NCI-H82 treated with DMSO at 0.1 percent for 48 hours (cell line): ENCODE results near the gene HEG1.
A peak's percentile ranks its signal among the peaks of the same experiment; 100 is the strongest.
"Not testable (repeated sequence)": the region's sequence is repeated elsewhere in the genome, so short reads cannot be mapped to it uniquely, and the experiment has no call there.

Source experiments
- DNase-seq: peaks from one replicate; lab custom pipeline; 2025; ENCODE audit not compliant: unreplicated experiment; lab: John Stamatoyannopoulos, UW

HEG1 gene

DNA sequence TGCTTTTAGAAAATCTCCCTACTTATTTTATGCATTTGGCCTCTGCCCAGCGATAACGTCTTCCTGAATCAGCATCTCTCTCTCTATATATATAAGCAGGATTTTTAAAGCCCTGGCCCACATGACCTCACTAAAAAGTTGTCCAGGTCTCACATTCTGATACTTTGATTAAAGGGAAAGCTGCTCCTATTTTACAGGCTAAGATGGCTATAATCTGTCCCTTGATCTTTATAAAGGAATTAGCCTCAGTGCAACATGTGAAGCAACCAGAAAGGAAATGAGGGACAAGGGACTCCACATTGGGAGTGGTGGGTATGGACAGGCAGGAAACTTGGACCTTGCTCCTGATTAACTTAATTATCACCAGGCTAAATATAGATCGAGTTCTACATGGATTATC, 95.7 kb downstream of the HEG1 start:
- DNase-seq, result no peak

GRCh38 chr3:124957951-124958350, 97.8 kb downstream of the HEG1 start:
- not testable (repeated sequence) for DNase-seq

DNA sequence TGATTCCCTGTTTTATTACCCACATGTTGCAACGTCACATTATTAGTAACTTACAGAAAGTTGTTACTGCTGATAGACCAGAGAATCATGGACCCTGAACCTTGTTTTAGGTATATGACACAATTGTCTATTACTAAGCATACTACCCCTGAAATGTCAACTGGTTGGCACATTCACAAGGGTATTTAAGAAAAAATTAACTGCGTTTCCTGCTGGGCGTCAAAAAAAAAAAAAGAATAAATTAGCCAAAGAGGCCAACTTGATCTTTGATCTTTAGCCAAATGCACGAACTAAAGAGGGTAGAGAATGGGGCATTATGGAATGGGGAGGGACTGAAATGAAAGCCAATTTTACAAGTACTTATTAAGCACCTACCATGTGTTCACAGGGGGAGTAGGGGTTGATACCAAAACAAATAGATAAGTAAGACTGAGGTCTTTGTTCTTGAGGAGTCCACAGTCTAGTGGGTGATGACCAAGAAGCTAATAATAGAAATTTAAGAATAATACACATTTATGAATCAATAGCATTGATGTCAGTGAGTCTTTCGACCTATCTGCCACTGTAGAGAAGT, 103.4 kb downstream of the HEG1 start:
- no peak for DNase-seq

- DNase-seq, result no peak
Measured at GRCh38 chr3:124951511-124952281, 104.1 kb downstream of the HEG1 start.

- no peak for DNase-seq
Measured at GRCh38 chr3:124950026-124950425, 105.8 kb downstream of the HEG1 start.

DNA sequence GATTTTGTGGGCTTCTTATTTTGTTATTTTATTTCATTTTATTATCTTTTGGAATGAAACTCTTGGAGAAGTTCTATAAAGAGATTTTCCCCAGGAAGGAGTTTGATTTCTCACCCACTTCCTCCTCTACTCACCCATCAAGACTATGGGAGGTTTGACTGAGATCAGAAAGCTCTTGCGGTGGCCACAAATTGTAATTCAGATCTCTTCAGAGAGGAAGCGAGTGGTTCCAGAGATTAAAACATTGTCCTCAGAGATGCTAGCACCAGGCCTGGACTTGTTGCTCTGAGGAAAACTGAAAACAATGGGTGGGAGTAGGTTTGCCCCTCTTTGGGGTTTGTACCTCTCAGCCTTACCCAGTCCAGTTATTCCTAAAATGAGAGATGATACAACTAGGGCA, 113.2 kb downstream of the HEG1 start:
- no peak for DNase-seq

DNA sequence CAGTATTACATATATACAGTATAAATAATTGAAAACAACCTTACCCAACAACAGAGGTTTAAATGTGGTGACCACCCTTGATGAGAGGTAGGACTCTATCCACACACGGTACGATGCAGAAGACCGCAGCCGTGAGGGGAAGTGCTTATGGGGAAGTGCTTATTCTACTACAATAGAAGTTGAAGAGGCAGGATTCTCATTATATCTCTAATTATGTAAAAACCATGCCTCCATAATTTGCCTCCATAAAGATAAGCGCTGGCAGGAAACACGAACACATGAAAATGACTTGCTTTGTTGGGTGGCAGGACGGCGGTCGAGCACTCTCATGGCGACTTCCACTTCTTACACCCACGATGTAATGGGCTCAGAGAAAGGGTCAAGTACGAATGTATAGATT, 114.0 kb downstream of the HEG1 start:
- DNase-seq, result no peak

- DNase-seq, result no peak
Measured at GRCh38 chr3:124939661-124940060, 116.1 kb downstream of the HEG1 start.

GRCh38 chr3:124938896-124939295, 116.9 kb downstream of the HEG1 start:
- DNase-seq, result no peak

DNA sequence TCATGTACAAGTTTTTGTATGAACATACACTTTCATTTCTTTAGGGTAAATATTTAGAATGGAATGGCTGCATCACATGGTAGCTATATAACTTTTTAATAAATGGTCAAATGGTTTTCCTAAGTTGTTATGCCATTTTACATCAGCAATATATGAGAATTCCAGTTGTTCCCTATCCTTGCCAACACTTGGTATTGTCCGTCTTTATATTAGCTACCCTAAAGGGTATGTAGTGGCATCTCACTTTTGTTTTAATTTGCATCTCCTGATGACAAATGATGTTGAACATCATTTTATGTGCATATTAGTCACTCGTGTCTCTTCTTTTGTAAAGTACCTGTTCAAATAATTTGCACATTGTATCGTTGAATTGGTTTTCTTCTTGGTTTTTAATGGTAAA, 118.7 kb downstream of the HEG1 start:
- DNase-seq, result no peak

- DNase-seq, result no peak
Measured at GRCh38 chr3:124935794-124936542, 119.8 kb downstream of the HEG1 start.

- DNase-seq, result no peak
Measured at GRCh38 chr3:124935264-124935663, 120.5 kb downstream of the HEG1 start.

- DNase-seq, result no peak
Measured at GRCh38 chr3:124934577-124934976, 121.2 kb downstream of the HEG1 start, which contains the start of gene MUC13. Gene MUC13, minus strand, starts transcription at chr3:124934751. Its CDS starts 39 bp downstream, at chr3:124934712.

DNA sequence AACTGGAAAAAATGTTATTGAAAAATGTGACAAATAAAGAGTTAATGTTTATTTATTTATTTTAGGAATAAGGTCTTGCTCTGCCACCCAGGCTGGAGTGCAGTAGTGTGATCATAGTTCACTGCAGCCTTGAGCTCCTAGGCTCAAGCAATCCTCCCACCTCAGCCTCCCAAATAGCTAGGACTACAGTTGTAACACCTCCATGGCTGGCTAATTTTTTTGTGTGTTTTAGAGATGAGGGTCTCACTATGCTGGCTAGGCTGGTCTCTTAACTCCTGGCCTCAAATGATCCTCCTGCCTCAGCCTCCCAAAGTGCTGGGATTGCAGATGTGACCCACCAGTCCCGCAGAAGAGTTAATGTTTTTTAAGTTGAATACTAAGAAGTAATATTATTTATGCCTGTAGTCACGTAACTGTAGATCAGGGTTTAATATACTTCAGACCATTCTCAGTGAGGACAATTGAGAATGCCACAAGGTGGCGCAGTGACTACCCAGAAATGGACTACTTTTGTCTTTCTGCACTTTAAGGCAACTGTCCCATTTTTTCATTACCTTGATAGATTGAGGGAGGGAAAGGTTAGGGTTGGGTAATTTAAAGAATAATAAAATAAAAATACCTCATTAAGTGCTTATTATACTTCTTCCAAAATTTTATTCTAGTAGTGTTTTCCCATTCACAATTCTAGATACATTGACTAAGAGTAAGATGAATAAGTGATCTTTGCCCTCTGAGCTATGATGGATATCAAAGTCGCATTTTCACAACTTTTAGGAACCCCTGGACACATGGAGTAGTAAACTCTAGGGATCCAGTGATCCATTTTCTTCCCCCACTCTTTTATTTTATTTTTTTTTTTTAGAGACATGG, 127.2 kb downstream of the HEG1 start:
- peak; percentile 49 for DNase-seq

- DNase-seq, result no peak
Measured at GRCh38 chr3:124927574-124928045, 128.2 kb downstream of the HEG1 start.

DNA sequence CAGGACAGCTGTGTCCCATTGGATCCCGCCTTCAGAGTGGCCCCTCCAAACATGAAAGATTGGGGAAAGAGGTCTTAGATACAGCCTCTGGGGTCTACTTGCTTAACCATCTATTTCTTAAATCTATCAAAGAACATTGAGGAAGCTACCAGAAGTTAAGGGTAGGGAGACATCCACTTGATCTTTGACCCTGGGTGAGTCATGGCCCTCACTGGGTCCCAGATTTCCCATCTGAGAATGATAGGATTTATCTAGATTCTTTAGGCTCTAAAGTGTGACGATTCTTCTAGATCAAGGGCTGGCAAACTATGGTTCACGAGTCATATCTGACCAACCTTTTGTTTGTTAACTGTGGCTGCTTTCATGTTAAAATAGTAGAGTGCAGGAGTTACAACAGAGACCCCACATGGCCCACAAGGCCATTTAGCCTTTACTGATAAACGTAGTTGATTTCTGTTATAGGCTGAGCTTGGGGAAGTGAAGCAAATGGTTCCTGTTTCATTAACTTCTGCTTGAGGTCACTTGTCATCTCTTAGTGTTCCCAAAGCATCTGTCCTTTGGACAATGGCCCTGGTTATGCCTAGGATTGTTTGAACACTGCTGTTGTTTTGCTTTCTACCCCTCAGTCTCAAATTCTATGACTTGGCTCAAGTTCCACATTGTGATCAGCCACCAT, 129.2 kb downstream of the HEG1 start:
- no peak for DNase-seq

DNA sequence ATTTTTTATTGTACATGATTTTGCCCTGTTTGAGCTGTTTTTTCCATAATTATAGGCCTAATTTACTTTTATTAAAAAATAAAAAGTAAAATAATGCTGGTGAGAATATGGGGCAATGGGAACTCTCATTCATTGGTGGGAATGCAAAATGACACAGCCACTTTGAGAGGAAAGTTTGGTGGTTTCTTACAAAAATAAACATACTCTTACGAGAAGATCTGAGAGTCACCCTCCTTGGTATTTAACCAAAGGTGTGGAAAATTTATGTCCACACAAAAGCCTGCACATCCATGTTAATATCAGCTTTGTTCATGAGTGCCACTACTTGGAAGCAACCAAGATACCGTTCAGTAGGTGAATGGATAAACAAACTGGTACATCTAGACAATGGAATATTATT, 131.1 kb downstream of the HEG1 start:
- DNase-seq, result no peak

GRCh38 chr3:124923833-124924232, 132.0 kb downstream of the HEG1 start:
- no peak for DNase-seq

DNA sequence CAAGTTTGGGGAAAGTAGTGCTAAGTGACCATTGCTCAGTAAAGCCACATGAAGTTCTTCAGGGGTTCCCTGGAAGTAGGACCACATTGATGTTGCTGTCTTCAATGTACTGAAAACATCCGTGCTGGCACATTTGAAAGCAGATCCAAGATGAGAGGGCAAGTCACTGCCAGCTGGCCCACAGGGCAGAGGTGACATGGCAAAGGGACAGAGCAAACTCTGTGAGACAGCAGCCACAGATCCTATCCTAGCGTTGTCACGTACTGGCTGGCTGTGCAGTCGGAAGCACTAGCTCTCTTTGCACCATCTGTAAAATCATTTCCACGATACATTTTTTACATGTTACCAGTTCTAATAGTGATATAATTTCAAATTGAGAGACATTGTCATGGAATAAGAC, 135.1 kb downstream of the HEG1 start:
- no peak for DNase-seq

GRCh38 chr3:124919756-124920155, 136.0 kb downstream of the HEG1 start:
- DNase-seq, result no peak
